ENCODE data around the gene CXCR1.

DNA sequence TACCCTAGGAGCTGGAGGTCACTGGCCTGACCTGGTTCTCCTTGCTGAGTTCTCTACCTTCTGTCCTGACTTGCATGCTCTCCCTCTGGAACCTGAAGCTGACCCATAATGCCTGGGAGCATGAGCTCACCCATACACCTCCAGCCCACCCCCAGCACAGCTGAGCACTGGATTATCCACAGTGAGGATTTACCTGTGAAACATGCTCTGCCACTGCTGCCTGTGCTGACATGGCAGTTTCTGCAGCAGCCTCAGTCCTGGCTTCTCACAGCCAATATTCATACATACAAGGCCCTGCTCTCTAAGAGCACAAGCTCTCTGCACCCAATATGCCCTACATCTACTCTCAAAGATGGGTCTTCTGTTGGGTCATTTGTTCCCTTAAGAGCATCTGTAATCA, 35.9 kb downstream of the CXCR1 start:
- TF ChIP-seq POLR2AphosphoS5 (IDR thresholded peaks at IDR 0.05): no peak
- TF ChIP-seq, protein P1, sequence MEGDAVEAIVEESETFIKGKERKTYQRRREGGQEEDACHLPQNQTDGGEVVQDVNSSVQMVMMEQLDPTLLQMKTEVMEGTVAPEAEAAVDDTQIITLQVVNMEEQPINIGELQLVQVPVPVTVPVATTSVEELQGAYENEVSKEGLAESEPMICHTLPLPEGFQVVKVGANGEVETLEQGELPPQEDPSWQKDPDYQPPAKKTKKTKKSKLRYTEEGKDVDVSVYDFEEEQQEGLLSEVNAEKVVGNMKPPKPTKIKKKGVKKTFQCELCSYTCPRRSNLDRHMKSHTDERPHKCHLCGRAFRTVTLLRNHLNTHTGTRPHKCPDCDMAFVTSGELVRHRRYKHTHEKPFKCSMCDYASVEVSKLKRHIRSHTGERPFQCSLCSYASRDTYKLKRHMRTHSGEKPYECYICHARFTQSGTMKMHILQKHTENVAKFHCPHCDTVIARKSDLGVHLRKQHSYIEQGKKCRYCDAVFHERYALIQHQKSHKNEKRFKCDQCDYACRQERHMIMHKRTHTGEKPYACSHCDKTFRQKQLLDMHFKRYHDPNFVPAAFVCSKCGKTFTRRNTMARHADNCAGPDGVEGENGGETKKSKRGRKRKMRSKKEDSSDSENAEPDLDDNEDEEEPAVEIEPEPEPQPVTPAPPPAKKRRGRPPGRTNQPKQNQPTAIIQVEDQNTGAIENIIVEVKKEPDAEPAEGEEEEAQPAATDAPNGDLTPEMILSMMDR (IDR thresholded peaks at IDR 0.05): no peak
- TF ChIP-seq EP300 (IDR thresholded peaks at IDR 0.05): no peak

All from gastroesophageal sphincter (tissue), 3 donors.